GM19438 (cell line): ENCODE results near the gene PRDM4.

Source experiments
- ATAC-seq: cut with Tn5 transposase; IDR thresholded peaks from one replicate; pipeline ENCODE4 v1.9.1; 2021; ENCODE audit warnings: low read depth; ENCODE audit not compliant: unreplicated experiment

Gene PRDM4

DNA sequence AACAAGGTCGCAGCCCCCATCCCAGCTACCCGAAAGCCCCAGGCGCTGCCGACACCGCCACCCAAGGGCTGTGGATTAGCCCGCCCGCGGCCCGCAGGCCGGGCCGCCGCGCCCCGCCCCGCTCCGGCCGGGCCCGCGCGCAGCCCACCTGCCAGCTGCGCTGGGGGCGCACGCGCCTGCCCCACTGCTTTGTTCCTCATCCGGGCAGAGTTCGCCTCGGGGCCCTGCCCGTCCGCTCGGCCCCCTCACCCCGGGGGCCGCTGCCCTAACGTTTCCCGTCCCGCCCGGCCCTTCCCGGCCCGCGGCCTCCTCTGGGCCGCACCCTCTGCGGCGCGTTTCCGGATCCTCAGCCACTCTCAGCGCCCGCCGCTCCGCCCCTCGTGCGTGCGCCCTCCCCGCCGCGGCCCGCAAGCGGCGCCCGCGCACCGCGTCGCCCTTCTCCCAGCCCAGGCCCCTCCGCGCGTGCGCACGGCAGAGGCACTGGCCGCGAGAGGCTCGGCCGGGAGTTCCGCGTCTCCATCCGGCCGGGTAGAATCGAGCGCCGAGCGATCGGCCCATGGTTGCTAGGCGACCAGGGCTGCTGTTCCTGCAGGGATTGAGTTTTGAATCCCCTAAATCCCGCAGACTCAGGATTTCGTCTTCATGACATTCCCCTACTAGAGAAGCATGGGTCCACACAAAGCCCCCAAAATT is at the start of gene PRDM4:
TSS of gene PRDM4 (minus strand) at position 329 of the 693 bp plus-strand sequence. CDS start 622 bp downstream, outside the sequence.
- peak; percentile 95 for ATAC-seq

DNA sequence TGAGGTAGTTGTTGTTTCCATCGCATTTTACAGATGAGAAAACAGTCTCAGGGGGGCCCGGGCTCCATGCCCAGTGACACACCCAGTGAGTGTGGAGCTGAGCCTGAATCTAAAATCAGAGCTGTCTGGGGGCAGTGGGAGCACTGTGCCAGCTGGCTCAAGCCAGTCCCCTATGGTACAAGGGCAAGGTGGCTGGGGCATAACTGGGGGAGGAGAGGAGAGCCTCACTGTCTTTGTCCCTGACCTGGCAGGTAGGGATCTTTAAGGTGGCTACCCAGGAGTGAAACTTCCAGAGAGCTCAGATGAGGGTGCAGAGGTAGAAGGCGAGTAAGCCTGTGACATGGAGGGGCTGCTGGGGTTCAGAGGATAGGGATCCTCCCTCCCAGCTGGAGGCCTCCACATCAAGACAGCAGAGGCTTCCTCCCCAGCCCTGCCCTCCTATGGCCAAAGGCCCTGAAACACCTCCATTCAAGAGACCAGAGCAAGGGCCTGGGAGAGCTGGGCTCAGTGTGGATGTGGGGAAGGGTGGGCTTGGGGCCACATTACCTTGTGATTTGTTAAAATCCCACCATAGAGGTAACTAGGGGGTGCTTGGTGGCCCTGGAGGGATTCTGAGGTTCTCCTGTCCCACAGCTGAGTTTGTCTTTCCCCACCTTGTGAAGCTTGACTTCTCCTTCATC is 46.7 kb upstream of the PRDM4 start:
- no peak for ATAC-seq

GRCh38 chr12:107805488-107806180 is 44.7 kb upstream of the PRDM4 start:
- no peak for ATAC-seq

GRCh38 chr12:107803092-107803491 is 42.2 kb upstream of the PRDM4 start:
- no peak for ATAC-seq

DNA sequence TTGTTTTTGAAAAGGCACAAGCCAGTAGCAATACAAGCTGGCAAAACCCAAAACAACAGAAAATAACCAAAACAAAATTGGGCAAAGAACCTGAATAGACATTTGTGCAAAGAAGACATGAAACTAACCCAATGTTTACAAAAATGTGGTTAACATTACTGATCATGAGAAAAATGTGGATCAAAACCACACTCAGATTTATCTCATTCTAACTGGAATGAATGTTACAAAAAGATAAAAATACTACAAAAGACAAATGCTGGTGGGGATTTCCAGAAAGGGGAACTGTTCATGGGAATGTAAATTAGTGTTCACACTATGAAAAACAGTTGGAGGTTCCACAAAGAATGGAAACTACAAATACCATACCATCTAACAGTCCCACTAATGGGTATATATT is 40.2 kb upstream of the PRDM4 start:
- no peak for ATAC-seq

DNA sequence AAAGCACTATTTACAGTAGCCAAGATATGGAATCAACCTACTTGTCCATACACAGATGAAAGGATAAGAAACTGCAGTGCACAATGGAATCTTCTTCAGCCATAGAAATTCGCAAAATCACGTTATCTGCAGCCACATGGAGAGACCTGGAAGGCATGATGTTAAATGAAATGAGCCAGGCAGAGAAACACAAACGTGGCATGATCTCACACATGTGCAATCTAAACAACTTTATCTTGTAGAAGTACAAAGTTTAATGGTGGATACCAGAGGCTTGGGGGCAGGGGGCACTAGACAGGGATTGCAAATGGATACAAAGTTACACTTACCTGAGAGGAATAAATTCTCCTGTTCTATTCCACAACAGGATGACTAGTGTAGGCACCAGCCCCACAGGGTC is 37.6 kb upstream of the PRDM4 start:
- no peak for ATAC-seq

DNA sequence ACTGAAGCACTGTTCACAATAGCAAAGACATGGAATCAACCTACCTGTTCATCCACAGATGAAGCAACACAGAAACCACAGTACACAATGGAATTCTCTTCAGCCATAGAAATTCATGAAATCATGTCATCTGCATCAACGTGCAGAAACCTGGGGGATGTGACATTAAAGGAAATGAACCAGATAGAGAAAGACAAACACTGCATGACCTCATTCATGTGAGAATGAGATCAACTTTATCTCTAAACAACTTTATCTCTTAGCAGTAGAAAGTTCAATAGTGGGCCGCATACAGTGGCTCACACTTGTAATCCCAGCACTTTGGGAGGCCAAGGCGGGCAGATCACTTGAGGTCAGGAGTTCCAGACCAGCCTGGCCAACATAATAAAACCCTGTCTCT is 33.5 kb upstream of the PRDM4 start:
- no peak for ATAC-seq

GRCh38 chr12:107791465-107792089 is 30.6 kb upstream of the PRDM4 start:
- no peak for ATAC-seq

- no peak for ATAC-seq
These were observed 27.9 kb upstream of the PRDM4 start for GRCh38 chr12:107788690-107789458.

DNA sequence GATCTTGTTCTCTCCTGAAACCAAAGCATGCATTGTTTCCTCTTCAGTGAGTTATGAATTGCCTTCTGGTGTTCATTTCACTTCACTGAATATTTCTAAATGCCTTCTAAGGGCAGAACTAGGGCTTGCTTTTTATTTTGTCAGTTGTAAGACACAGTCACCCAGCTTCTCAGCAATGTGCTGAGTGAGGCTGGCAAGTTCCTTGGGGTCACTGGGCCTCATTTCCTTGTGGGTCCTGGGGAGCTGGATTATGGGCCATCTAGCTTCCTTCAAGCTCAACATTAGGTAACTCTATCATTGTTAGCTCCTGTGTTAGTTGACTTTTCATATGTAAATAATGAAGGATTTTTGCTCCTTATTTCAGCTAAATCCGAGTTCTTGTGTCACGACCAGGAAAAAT is 27.3 kb upstream of the PRDM4 start:
- no peak for ATAC-seq

- peak; percentile 44 for ATAC-seq
These were observed 22.8 kb upstream of the PRDM4 start for GRCh38 chr12:107783406-107784376.

DNA sequence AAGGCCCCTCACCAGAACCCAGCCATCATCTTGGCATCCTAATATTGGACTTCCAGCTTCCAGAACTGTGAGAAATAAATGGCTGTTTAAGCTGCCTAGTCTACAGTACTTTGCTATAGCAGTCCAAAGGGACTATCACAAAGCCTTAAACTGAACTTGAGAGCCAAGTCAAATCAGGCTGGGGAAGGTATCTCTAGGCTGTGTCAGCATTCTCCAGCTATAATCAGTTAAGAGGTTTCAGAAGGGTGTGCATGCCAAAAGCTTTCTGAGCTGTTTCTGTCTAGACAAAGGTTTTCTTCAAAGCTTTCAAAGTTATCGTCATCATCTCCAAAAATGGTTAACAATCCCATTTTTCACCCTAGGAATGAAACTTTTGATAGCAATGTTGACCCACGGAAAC is 21.1 kb upstream of the PRDM4 start:
- no peak for ATAC-seq

- no peak for ATAC-seq
These were observed 19.4 kb upstream of the PRDM4 start for GRCh38 chr12:107780298-107780697.

DNA sequence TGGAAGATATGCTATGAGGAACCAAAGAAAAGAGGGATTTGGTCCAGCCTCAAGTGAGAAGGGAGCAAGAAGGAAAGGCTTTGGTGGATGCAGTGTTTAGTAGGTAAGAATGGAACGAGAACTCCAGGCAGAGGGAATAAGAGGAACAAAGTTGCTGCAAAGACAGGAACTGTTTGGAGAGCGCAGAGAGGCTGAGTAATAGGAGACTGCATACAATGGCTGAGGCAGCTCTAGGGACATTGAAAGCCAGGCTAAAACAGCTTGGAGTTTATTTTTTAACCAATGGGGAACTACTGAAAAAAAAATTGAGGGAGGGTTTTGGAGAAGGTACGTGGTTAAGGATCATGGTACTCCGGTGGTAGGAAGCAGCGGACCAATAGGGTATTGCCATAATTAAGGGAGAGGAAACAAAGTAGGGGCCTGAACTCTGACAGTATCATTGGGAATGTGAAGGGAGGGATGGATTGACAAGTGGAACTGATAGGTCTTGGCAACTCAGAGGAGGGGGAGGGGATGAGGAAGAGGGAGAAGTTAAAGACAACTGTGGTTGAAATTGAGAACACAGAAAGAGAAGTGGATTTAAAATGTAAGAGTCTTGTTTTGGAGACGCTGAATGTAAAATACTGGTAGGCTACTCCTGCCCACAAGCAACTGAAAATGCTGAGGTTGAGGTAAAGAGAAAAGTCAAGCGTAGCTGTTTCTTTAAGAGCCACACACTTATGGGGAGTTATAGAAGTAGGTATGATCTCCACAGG is 18.3 kb upstream of the PRDM4 start:
- peak; percentile 62 for ATAC-seq

- ATAC-seq, result no peak
These were observed 17.6 kb upstream of the PRDM4 start for GRCh38 chr12:107778383-107779025.

GRCh38 chr12:107776171-107776570 is 15.2 kb upstream of the PRDM4 start:
- no peak for ATAC-seq

DNA sequence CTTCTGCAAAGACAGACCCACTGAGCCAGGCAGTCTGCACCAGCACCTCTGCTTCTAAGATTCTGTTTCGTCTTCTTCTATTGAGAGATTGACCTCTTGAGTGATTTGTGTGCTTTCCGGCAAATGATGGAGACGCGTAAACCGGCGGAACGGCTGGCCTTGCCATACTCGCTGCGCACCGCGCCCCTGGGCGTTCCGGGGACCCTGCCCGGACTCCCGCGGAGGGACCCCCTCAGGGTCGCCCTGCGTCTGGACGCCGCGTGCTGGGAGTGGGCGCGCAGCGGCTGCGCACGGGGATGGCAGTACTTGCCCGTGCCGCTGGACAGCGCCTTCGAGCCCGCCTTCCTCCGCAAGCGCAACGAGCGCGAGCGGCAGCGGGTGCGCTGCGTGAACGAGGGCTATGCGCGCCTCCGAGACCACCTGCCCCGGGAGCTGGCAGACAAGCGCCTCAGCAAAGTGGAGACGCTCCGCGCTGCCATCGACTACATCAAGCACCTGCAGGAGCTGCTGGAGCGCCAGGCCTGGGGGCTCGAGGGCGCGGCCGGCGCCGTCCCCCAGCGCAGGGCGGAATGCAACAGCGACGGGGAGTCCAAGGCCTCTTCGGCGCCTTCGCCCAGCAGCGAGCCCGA is 14.3 kb upstream of the PRDM4 start:
- no peak for ATAC-seq
